GM19397 (cell line): ENCODE data around the gene MAX.
"Not testable (repeated sequence)": the region's sequence is repeated elsewhere in the genome, so short reads cannot be mapped to it uniquely, and the experiment has no call there.

Experiments used
- ATAC-seq: cut with Tn5 transposase; IDR thresholded peaks from one replicate; pipeline ENCODE4 v1.9.1; 2021; ENCODE audit warnings: mild to moderate bottlenecking, moderate library complexity; ENCODE audit not compliant: unreplicated experiment

The MAX gene

DNA sequence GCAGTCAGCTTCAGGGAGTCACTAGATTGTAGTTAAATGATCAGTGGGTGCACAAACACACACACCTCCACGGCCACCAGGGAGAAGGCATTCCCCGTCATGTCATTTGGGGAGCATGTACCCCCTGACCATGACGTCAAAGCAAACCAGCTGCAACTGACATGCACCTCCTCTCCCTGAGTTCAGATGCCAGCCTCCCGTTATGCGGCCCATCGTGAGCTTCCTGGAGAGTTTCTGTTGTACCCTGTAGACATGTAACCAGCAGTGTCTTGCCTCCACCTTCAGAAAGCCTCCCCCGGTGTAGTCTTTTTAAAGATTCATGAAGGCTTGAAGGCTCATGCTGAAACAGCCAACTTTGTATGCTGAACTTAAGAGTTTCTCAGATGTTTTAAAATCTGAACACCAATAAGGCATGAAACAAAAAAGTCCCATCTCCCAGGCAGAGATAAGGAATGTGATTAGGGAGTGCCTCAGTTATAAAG, 60.8 kb downstream of the MAX start:
- ATAC-seq = no peak

DNA sequence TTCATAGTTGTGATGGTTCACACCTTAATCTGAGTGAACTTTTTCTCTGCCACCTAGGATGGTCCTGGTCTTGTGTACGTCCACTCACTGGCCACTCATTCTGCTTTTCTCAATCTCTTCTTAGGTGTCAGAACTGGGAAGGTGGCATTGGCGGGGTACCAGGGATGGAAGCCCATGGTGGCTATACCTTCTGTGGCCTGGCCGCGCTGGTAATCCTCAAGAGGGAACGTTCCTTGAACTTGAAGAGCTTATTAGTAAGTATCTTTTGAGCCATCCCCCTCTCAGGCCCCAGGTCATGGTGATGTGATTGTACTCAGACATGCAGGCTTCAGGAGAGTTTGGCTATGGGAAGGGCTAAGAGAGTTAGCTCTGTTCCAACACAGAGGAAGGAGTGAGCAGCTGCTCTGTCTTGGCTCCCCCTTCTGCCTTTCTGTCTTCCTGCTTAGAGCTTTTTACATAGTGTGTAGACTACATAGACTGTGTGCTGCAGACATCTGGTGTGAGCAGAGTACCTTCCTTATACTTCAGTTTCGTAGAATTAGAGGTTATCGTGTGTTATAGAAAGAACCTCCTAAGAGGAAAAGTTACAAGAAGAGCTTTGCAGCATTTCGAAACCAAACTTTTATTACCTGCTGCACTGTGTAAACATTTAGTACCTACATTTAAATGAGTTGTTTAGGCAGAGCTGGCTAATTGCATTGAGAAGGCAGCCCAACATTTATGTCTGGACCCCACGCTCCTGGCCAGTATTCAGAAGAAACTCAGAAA, 61.5 kb downstream of the MAX start:
- no peak for ATAC-seq

DNA sequence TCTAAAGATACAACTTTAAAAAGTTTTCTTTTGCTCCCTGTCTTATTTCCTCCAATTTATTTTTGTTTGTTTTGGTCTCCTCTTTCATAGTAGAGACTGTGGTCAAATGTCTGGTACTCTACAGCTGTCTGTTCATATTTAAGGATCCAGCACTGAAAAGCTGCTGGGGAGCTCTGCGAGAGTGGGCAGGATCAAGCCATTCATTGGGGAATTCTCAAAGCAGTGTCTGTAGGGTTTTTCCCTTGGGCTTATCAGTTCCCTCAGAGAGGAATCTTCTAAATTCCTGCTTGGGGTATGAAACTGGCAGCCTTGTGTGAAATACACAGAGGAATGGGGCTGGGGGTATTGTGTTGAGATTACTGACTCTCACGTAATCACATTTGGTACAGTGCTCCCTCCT, 63.4 kb downstream of the MAX start:
- no peak for ATAC-seq

DNA sequence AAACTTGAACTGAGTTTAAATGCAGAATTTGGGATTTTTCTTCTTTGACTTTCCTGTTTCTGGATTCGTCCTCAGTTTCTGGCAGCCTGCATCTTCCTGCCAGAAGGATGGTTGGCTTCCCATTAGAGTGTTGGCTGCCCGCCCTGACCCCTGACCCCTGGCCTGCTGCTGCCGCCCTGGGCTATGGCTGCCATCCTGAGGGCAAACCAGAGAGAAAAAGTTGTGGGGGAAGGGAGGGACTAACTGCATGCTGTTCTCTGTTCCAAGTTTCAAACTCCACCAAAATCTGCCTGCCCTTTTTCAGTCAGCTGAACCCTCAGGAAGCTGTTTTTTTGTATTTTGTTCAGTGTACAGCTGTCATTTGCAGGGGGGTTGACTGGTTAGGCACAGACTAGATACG, 67.3 kb downstream of the MAX start:
- no peak for ATAC-seq

DNA sequence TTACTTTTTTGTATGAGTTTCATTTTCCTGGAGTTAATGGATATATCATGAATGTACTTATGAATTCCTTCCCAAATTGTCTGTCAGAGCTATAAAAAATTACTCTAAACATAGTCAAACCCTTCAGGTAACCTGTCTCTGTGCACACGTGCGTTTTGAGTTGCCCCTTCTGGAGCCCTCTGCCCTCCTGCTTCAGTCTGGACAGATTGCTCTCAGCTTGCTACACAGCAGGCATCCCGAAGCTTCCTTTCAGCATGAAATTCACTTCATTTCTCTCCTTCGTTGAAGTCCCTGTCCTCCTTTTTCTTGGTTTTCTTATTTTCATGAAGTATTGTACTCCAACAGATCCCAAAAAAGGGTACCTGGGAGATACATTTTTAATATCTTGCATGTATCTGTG, 68.3 kb downstream of the MAX start:
- no peak for ATAC-seq

DNA sequence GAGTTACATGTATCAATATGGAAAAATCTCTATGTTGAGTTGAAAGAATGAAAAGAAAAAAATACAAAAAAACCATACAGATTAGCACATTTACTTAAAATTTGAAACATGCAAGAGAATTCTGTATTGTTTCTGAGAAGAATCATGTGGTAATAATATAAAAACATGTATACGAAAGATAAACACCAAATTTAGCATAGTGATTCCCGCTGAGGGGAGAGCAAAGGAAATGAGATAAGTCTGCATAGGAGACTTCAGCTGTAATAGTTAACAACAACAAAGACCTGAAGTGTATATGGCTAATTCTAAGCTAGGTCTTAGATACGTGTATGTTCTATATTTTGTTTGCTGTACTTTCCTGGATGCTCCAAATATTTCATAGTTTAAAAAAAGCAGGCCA, 69.1 kb downstream of the MAX start:
- no peak for ATAC-seq

DNA sequence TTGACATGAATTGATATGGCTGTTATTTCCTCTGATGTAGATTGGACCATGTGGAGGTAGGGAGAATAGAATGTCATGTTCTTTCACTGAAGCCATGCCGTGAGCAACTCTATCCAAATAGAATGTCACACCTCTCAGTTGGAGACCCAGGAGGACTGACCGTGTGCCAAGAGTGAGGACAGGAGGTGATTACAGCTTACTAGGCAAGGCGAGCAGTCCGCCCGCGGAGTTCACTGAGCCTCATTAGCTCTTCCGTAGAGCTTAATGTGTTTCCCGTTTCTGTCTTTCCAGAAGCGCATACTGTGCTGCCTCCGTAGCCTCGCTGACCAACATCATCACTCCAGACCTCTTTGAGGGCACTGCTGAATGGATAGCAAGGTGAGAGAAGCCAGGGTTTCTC, 70.0 kb downstream of the MAX start:
- ATAC-seq = no peak

DNA sequence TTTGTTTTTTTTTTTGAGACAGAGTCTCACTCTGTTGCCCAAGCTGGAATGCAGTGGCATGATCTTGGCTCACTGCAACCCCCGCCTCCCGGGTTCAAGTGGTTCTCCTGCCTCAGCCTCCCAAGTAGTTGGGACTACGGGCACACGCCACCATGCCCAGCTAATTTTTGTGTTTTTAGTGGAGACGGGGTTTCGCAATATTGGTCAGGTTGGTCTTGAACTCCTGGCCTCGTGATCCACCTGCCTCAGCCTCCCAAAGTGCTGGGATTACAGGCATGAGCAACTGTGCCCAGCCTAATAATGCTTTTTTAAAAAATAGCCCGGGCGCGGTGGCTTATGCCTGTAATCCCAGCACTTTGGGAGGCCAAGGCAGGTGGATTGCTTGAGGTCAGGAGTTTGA, 71.0 kb downstream of the MAX start:
- ATAC-seq = not testable (repeated sequence)

DNA sequence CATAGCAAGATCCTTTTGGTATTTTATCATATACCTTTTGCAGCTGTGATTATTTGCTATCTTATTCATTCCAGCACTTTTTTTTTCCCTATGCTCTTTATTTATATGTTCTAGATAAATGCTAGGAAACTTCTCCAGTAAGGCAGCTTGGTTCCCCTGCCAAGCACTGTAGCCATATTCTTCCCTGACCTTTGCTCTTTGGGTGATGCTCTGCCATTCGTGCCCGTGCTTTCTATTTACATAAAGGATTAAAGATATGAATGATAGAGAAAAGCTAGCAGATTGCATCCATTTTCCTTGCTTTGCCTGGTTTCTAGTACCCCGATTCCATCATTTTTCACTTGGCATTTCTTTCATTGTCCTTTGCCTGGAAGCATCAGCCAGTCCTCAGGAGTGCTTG, 73.4 kb downstream of the MAX start:
- ATAC-seq = no peak

DNA sequence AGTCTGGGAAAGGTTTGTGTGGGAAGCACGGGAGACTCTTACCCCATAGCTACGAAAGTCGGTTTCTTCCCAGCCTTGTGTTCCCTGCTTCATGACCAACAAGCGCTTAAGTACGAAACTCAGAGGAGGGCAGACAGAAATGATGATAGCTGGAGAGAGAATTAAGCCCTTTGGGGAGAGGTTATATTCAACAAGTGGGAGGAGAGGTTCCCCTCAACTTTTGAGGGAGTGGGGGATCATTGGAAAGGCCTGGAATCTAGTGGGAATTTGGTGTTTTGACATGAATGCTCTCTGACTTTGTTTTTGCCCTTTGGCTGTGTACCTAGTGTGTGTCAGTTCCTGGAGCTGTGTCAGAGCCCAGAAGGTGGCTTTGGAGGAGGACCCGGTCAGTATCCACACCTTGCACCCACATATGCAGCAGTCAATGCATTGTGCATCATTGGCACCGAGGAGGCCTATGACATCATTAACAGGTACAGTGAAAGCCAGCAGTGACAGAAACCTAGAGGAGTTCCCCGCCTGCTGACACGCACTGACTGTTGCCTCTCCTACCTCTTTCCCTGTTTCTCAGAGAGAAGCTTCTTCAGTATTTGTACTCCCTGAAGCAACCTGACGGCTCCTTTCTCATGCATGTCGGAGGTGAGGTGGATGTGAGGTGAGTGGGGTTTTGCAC, 75.1 kb downstream of the MAX start:
- ATAC-seq = no peak

DNA sequence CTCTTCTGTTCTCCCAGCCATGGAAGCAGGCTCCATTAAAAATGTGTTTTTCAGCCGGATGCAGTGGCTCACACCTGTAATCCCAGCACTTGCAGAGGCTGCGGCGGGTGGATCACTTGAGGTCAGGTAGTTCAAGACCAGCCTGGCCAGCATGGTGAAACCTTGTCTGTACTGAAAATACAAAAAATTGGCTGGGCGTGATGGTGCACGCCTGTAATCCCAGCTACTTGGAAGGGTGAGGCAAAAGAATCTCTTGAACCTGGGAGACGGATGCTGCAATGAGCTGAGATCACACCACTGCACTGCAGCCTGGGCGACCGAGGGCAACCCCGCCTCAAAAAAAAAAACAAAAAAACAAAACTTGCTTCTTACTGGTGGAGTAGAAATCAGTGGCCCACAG, 75.8 kb downstream of the MAX start:
- no peak for ATAC-seq

DNA sequence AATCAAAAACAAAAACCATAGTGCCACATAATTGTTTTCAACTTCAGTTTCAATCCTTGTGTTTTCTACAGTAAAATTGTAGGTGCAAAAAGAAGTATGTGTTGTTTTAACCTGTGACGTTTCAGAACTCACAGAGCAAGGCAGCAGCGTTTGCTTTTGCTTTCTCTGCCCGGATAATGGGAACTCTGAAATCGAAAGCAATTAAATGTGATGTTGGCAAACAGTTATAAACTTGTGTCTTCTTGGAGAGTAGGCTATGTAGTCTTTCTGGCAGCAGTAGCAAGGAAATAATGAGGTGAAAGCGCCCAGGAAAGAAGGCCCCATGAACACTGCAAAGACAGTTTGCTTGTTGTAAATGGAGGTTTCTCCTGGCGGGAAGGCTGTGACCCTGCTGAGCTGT, 76.5 kb downstream of the MAX start:
- ATAC-seq = no peak
